HG03103 (cell line): ENCODE data around the gene GPBP1L1.
"Not testable (repeated sequence)": the region's sequence is repeated elsewhere in the genome, so short reads cannot be mapped to it uniquely, and the experiment has no call there.

ENCODE experiments used
- ATAC-seq: cut with Tn5 transposase; IDR thresholded peaks from one replicate; pipeline ENCODE4 v1.9.1; 2021; ENCODE audit warnings: low read depth; ENCODE audit not compliant: unreplicated experiment

The GPBP1L1 gene

DNA sequence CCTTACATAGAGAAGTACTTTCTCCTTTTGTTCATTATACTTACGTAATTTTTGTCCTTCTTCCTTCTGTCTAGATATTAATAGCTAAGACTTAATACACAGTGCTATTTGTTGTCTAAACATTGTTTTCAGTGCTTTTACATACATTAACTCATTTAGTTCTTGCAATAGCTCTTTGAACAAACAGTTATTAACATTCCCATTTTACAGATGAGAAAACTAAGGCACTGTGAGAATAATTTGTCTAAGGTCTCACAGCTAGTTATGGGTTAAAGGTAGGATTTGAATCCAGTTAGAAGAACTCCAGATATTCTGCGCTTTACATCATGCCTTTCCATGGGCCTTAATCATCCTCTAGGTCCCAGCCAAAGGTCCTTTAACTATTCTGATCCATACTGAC, 82.1 kb downstream of the GPBP1L1 start:
- no peak for ATAC-seq

DNA sequence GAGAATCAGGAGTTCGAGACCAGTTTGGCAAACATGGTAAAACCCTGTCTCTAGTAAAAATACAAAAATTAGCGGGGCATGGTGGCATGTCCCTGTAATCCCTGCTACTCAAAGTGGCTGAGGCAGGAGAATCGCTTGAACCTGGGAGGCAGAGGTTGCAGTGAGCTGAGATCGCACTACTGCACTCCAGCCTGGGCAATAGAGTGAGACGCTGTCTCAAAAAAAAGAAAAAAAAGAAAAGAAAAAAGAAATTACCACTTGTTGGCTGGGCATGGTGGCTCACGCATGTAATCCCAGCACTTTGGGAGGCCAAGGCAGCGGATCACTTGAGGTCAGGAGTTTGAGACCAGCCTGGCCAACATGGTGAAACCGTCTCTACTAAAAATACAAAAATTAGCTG, 89.6 kb downstream of the GPBP1L1 start:
- not testable (repeated sequence) for ATAC-seq

DNA sequence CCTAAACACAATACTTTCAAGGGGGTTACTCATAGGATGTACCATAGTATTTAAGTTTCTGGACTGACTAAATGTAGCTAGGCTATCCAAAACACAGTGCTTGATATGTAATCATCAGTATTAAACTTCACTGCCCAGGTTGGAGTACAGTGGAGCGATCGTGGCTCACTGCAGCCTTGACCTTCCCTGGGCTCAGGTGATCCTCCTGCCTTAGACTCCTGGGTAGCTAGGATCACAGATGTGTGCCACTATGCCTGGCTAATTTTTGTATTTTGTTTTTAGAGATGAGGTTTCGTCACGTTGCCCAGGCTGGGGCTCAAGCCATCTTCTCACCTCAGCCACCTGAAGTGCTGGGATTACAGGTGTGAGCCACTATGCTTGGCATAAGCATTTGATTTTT, 91.9 kb downstream of the GPBP1L1 start:
- no peak for ATAC-seq

GRCh38 chr1:45589861-45590260, 96.5 kb downstream of the GPBP1L1 start:
- ATAC-seq = no peak

- no peak for ATAC-seq
Measured at GRCh38 chr1:45586769-45587168, 99.6 kb downstream of the GPBP1L1 start.

- ATAC-seq = no peak
Measured at GRCh38 chr1:45585496-45586075, 100.7 kb downstream of the GPBP1L1 start.

GRCh38 chr1:45585110-45585426, 101.3 kb downstream of the GPBP1L1 start:
- ATAC-seq = no peak

DNA sequence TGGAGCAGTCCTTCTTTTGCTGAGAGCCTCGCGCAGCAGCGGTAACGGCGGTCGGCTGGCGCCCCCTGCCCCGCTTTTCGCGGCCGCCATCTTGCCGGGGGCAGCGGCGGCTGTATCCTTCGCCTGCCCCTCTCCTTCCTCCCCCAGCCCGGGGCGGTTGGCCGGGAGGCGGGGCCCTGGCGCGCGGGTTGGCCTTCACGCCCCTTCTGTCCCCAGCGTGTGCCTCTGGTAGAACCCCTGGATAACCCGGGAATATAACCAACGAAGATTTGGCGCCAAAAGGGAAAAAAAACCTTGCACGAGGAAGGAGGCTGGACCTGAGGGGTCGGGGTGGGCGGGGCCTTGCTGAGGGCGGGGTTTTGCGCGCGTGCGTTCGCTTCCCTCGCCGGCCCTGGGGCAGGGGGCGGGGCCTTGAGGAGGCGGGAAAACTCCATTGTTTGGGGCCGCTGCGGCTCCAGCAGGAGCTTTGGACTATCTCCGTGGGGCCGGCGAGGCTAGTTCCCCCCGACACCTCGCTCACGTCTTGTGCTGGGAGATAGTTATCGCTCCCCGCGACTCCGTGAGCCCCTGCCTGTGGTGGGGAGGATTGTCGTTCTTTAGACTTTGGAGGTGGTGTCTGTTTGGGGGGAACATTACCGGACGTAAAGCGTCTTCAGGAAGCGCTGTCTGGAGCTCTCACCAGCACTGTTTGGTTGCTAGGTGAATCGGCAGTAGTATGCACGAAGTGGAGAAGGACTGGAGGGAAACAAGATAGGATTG, 101.8 kb downstream of the GPBP1L1 start:
- ATAC-seq = no peak

DNA sequence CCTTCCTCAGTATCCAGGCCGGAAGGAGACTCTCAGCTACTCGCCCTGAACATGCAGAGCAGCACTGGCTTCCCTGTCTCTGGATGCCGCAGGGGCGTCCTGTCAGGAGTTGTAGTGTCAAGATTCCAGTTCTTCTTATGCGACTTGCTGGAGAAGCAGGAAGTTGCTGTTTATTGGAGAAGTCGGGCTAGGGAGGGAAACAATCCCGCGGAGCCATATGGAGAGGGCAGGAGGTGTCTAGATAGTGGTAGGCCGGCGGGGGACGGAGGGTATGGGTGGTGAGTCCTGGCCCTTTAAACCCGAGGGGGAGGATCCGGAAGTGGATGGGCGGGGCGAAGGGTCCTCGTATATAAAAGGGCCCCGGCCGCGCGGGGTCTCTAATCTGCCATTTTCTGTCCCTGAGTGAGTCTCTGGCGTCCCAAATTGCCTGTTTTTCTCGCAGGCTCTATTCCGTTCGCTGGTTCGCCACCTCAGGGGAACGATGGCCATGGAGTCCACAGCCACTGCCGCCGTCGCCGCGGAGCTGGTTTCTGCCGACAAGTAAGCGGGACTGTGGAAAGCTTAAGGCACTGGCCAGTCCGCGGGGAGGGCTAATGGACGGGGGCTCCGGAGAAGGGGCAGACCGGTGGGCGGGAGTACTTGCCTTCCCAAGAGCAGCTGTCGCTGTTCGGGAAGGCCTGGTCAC, 102.5 kb downstream of the GPBP1L1 start, which contains the start of gene NASP:
Gene NASP, plus strand, starts transcription at position 376 of the 685 bp plus-strand sequence. Its CDS starts 106 bp downstream, at position 482.
- peak; percentile 36 for ATAC-seq

- peak; percentile 69 for ATAC-seq
Measured at GRCh38 chr1:45583264-45583665, 103.1 kb downstream of the GPBP1L1 start.
